GM18508 (cell line): ENCODE data around the gene PLPPR1.
"Not testable (repeated sequence)": the region's sequence is repeated elsewhere in the genome, so short reads cannot be mapped to it uniquely, and the experiment has no call there.

Experiments
- ATAC-seq: cut with Tn5 transposase; IDR thresholded peaks from one replicate; pipeline ENCODE4 v1.9.1; 2021; ENCODE audit warnings: moderate number of reproducible peaks; ENCODE audit not compliant: insufficient read depth, unreplicated experiment

The PLPPR1 gene

GRCh38 chr9:101327422-101327909, 298.9 kb downstream of the PLPPR1 start:
- not testable (repeated sequence) for ATAC-seq

GRCh38 chr9:101332362-101332761, 303.8 kb downstream of the PLPPR1 start:
- no peak for ATAC-seq

GRCh38 chr9:101333490-101333889, 305.0 kb downstream of the PLPPR1 start:
- no peak for ATAC-seq

- ATAC-seq, result no peak
Observed at GRCh38 chr9:101333926-101334702, 305.6 kb downstream of the PLPPR1 start.

- no peak for ATAC-seq
Observed at GRCh38 chr9:101336091-101336490, 307.6 kb downstream of the PLPPR1 start.

- ATAC-seq, result no peak
Observed at GRCh38 chr9:101337237-101337636, 308.7 kb downstream of the PLPPR1 start.

- ATAC-seq, result no peak
Observed at GRCh38 chr9:101341958-101342357, 313.4 kb downstream of the PLPPR1 start.

- no peak for ATAC-seq
Observed at GRCh38 chr9:101342595-101342994, 314.1 kb downstream of the PLPPR1 start.

GRCh38 chr9:101350285-101350684, 321.8 kb downstream of the PLPPR1 start:
- no peak for ATAC-seq

- no peak for ATAC-seq
Observed at GRCh38 chr9:101352892-101353463, 324.5 kb downstream of the PLPPR1 start.

- no peak for ATAC-seq
Observed at GRCh38 chr9:101353683-101354082, 325.2 kb downstream of the PLPPR1 start.

GRCh38 chr9:101354143-101354764, 325.7 kb downstream of the PLPPR1 start:
- ATAC-seq, result no peak

- no peak for ATAC-seq
Observed at GRCh38 chr9:101354765-101355708, 326.5 kb downstream of the PLPPR1 start.

- no peak for ATAC-seq
Observed at GRCh38 chr9:101356619-101357018, 328.1 kb downstream of the PLPPR1 start.

- ATAC-seq, result no peak
Observed at GRCh38 chr9:101359679-101360078, 331.2 kb downstream of the PLPPR1 start.

- ATAC-seq, result no peak
Observed at GRCh38 chr9:101360647-101361046, 332.1 kb downstream of the PLPPR1 start.

GRCh38 chr9:101362450-101362849, 333.9 kb downstream of the PLPPR1 start:
- ATAC-seq, result no peak

- ATAC-seq, result no peak
Observed at GRCh38 chr9:101365181-101365580, 336.7 kb downstream of the PLPPR1 start.

- ATAC-seq, result no peak
Observed at GRCh38 chr9:101366038-101366756, 337.7 kb downstream of the PLPPR1 start.

- no peak for ATAC-seq
Observed at GRCh38 chr9:101367323-101367722, 338.8 kb downstream of the PLPPR1 start.
